Measurements from ENCODE around the gene ROCK1. TPM values are rescaled to one million over a fixed set of nuclear protein-coding genes. Genes with fewer than 3 reads are reported as not detected.
"Not testable (repeated sequence)": the region's sequence is repeated elsewhere in the genome, so short reads cannot be mapped to it uniquely, and the experiment has no call there.

Gene ROCK1
- total RNA-seq, 2 donors from 2014 or later, result 20.7 to 26.2 TPM

- TF ChIP-seq CTCF (IDR thresholded peaks at IDR 0.05), result peak in 1 of 2 donors; percentile 49
- H3K9me3 ChIP-seq, result no peaks in the 10 kb centered on the region
- no peak overlapping the region for H3K4me3 ChIP-seq
- peaks cover 50% of the 10 kb centered on the region for H3K36me3 ChIP-seq
- no peaks in the 10 kb centered on the region for H3K27me3 ChIP-seq
- H3K27ac ChIP-seq, result no peak overlapping the region
- DNase-seq (ENCODE audit: low spot score), result no peak
- H3K4me1 ChIP-seq, result no peaks in the 10 kb centered on the region
These were observed 139.7 kb downstream of the ROCK1 start for GRCh38 chr18:20971886-20972267.

GRCh38 chr18:20966795-20967194, 144.8 kb downstream of the ROCK1 start:
- Histone ChIP-seq H3K36me3 (peaks cover 46% of the 10 kb centered on the region), H3K4me3 (no peak overlapping the region), H3K9me3 (no peaks in the 10 kb centered on the region), H3K4me1 (no peaks in the 10 kb centered on the region), H3K27me3 (no peaks in the 10 kb centered on the region), H3K27ac (no peak overlapping the region)
- no peak for TF ChIP-seq CTCF (IDR thresholded peaks at IDR 0.05)
- no peak for DNase-seq (ENCODE audit: low spot score)

GRCh38 chr18:20963027-20963426, 148.6 kb downstream of the ROCK1 start:
- Histone ChIP-seq H3K4me3 (no peak overlapping the region), H3K27ac (no peak overlapping the region), H3K4me1 (no peaks in the 10 kb centered on the region), H3K27me3 (no peaks in the 10 kb centered on the region), H3K9me3 (no peaks in the 10 kb centered on the region), H3K36me3 (peaks cover 26% of the 10 kb centered on the region)
- TF ChIP-seq CTCF (IDR thresholded peaks at IDR 0.05), result no peak
- no peak for DNase-seq (ENCODE audit: low spot score)

GRCh38 chr18:20960735-20961134, 150.9 kb downstream of the ROCK1 start:
- Histone ChIP-seq H3K27me3 (no peaks in the 10 kb centered on the region), H3K27ac (no peak overlapping the region), H3K4me3 (no peak overlapping the region), H3K36me3 (peaks cover 7% of the 10 kb centered on the region), H3K4me1 (no peaks in the 10 kb centered on the region), H3K9me3 (no peaks in the 10 kb centered on the region)
- DNase-seq (ENCODE audit: low spot score), result no peak
- no peak for TF ChIP-seq CTCF (IDR thresholded peaks at IDR 0.05)

GRCh38 chr18:20950827-20951226, 160.8 kb downstream of the ROCK1 start:
- H3K27me3 ChIP-seq; H3K27ac ChIP-seq; H3K36me3 ChIP-seq; H3K9me3 ChIP-seq; H3K4me3 ChIP-seq; H3K4me1 ChIP-seq; DNase-seq (ENCODE audit: low spot score): not testable (repeated sequence)

Other genes starting within 250 kb of the ROCK1 start
- gene GREB1L, start 130.4 kb upstream of the ROCK1 start, total RNA-seq, result 10 to 100 TPM; 17.5 to 19.1 TPM